Loucy (cell line): ENCODE measurements around the gene TNNC1.

Source experiments
- H2AFZ ChIP-seq: fragments of 200-600 bp; sonication (generic); 2 replicates; pipeline ENCODE4 v1.6.0; 2016; ENCODE audit warnings: antibody characterized with exemption, mild to moderate bottlenecking, low read length, moderate library complexity
- H3F3A ChIP-seq: fragments of 200-600 bp; 2 replicates; pipeline ENCODE4 v1.6.0; 2016; ENCODE audit warnings: antibody characterized with exemption, low read depth, mild to moderate bottlenecking
- H3K27me3 ChIP-seq: fragments of 200-600 bp; sonication (generic); 2 replicates; pipeline ENCODE4 v1.6.1; 2014; ENCODE audit warnings: low read length, mild to moderate bottlenecking; ENCODE audit not compliant: insufficient read depth, poor library complexity, severe bottlenecking
- H3K36me3 ChIP-seq: fragments of 200-600 bp; sonication (generic); 2 replicates; pipeline ENCODE4 v1.6.1; 2016; ENCODE audit warnings: low read length; ENCODE audit not compliant: insufficient read depth
- H3K4me1 ChIP-seq: fragments of 200-600 bp; sonication (generic); 2 replicates; pipeline ENCODE4 v1.5.1; 2014; ENCODE audit warnings: low read length, mild to moderate bottlenecking; ENCODE audit not compliant: insufficient read depth, poor library complexity, severe bottlenecking
- H3K4me2 ChIP-seq: fragments of 200-600 bp; sonication (generic); 2 replicates; pipeline ENCODE4 v1.6.0; 2014; ENCODE audit warnings: antibody characterized with exemption, low read length, low read depth, mild to moderate bottlenecking; ENCODE audit not compliant: poor library complexity, severe bottlenecking
- H3K4me3 ChIP-seq: fragments of 200-600 bp; sonication (generic); 2 replicates; pipeline ENCODE4 v1.5.1; 2014; ENCODE audit warnings: low read length, mild to moderate bottlenecking, mixed read lengths; ENCODE audit not compliant: poor library complexity, severe bottlenecking
- H3K79me2 ChIP-seq: fragments of 200-600 bp; sonication (generic); 2 replicates; pipeline ENCODE4 v1.6.1; 2014; ENCODE audit warnings: low read length; ENCODE audit not compliant: insufficient read depth
- H3K9ac ChIP-seq: fragments of 200-600 bp; sonication (generic); 2 replicates; pipeline ENCODE4 v1.6.0; 2014; ENCODE audit warnings: mild to moderate bottlenecking, low read depth, low read length, moderate library complexity; ENCODE audit not compliant: poor library complexity, severe bottlenecking
- H3K9me2 ChIP-seq: fragments of 200-600 bp; sonication (generic); replicated peaks from 2 replicates; pipeline ENCODE4 v1.6.1; 2016; ENCODE audit warnings: low read depth, low read length, mixed read lengths
- H3K9me3 ChIP-seq: fragments of 200-600 bp; sonication (generic); 2 replicates; pipeline ENCODE4 v1.6.1; 2014; ENCODE audit warnings: mild to moderate bottlenecking, antibody characterized with exemption, low read length, low read depth; ENCODE audit not compliant: insufficient read depth
- H4K20me1 ChIP-seq: fragments of 200-600 bp; sonication (generic); 2 replicates; pipeline ENCODE4 v1.6.0; 2014; ENCODE audit warnings: antibody characterized with exemption, low read length, mild to moderate bottlenecking; ENCODE audit not compliant: insufficient read depth, poor library complexity, severe bottlenecking
- CTCF ChIP-seq: fragments of 200-600 bp; sonication (generic); conservative IDR thresholded peaks from 2 replicates; pipeline ENCODE4 v1.5.1; 2014; ENCODE audit warnings: mild to moderate bottlenecking, antibody characterized with exemption, low read length
- EZH2phosphoT487 ChIP-seq: fragments of 200-600 bp; IDR thresholded peaks from 2 replicates; pipeline ENCODE4 v1.6.1; 2018; ENCODE audit warnings: antibody characterized with exemption, mild to moderate bottlenecking, moderate library complexity, borderline replicate concordance

The TNNC1 gene

GRCh38 chr3:52487050-52487787 lies 33.4 kb upstream of the TNNC1 start:
- Histone ChIP-seq H3K36me3 (peaks cover 77% of the 10 kb centered on the region; the same call in 1 of the 2 replicates), H3K4me3 (no peak overlapping the region), H3K4me2 (no peak overlapping the region)

GRCh38 chr3:52484680-52485461 lies 31.0 kb upstream of the TNNC1 start:
- Histone ChIP-seq H3K36me3 (peaks cover 76% of the 10 kb centered on the region; the same call in 1 of the 2 replicates), H3K4me2 (no peak overlapping the region), H3K4me1 (no peaks in the 10 kb centered on the region), H3K79me2 (no peaks in the 10 kb centered on the region), H3K27me3 (no peaks in the 10 kb centered on the region), H4K20me1 (no peaks in the 10 kb centered on the region), H3K4me3 (no peak overlapping the region), H3K9me3 (no peaks in the 10 kb centered on the region), H3F3A (no peaks in the 10 kb centered on the region), H3K9me2 (no peaks in the 10 kb centered on the region), H2AFZ (no peak overlapping the region), H3K9ac (no peak overlapping the region)
- TF ChIP-seq EZH2phosphoT487 (no peak), CTCF (no peak)

More at GRCh38 chr3:52487050-52487787, 33.4 kb upstream of the TNNC1 start:
- Histone ChIP-seq H3F3A (no peaks in the 10 kb centered on the region), H4K20me1 (no peaks in the 10 kb centered on the region), H2AFZ (no peak overlapping the region), H3K9me3 (no peaks in the 10 kb centered on the region), H3K27me3 (no peaks in the 10 kb centered on the region), H3K79me2 (no peaks in the 10 kb centered on the region), H3K4me1 (no peaks in the 10 kb centered on the region), H3K9ac (no peak overlapping the region), H3K9me2 (no peaks in the 10 kb centered on the region)
- no peak for TF ChIP-seq EZH2phosphoT487
- no peak for TF ChIP-seq CTCF

- no peak overlapping the region for H2AFZ ChIP-seq
- no peaks in the 10 kb centered on the region for H3K9me3 ChIP-seq
- no peak overlapping the region for H3K9ac ChIP-seq
- no peaks in the 10 kb centered on the region for H3K9me2 ChIP-seq
- TF ChIP-seq CTCF, result no peak
- no peak for TF ChIP-seq EZH2phosphoT487
- no peak overlapping the region for H3K4me2 ChIP-seq
- H3K27me3 ChIP-seq, result no peaks in the 10 kb centered on the region
- H3K79me2 ChIP-seq, result no peaks in the 10 kb centered on the region
- no peaks in the 10 kb centered on the region for H4K20me1 ChIP-seq
- no peaks in the 10 kb centered on the region for H3F3A ChIP-seq
- H3K36me3 ChIP-seq, result peaks cover 76% of the 10 kb centered on the region
- no peak overlapping the region for H3K4me3 ChIP-seq
- H3K4me1 ChIP-seq, result no peaks in the 10 kb centered on the region
Observed at GRCh38 chr3:52483577-52484381, 29.9 kb upstream of the TNNC1 start.
